HepG2 (cell line): Measurements from ENCODE around the gene TBC1D16. TPM values are rescaled to one million over a fixed set of nuclear protein-coding genes. Genes with fewer than 3 reads are reported as not detected.
A peak's percentile ranks its signal among the peaks of the same experiment; 100 is the strongest.

Experiments used
- FOSL2 ChIP-seq: sonication (generic); formaldehyde crosslinking; IDR thresholded peaks from 2 replicates; pipeline ENCODE4 v1.4.0; 2020; ENCODE audit warnings: missing genetic modification reagents
- KLF11 ChIP-seq: IDR thresholded peaks from 2 replicates; pipeline ENCODE4 v1.6.1; 2016; ENCODE audit warnings: missing compliant biosample characterization
- MIER2 ChIP-seq: IDR thresholded peaks from 2 replicates; pipeline ENCODE4 v1.6.1; 2016; ENCODE audit warnings: missing biosample characterization, missing genetic modification reagents
- NFIC ChIP-seq: IDR thresholded peaks from 2 replicates; pipeline ENCODE4 v1.6.1; 2012; ENCODE audit warnings: mild to moderate bottlenecking, low read length, inconsistent platforms
- RBM22 ChIP-seq: fragments of 200-400 bp; formaldehyde crosslinking; optimal IDR thresholded peaks from 2 replicates; pipeline ENCODE3; 2017; ENCODE audit warnings: mild to moderate bottlenecking, low read length, moderate library complexity
- RBM39 ChIP-seq: fragments of 200-400 bp; formaldehyde crosslinking; IDR thresholded peaks from one replicate; pipeline ENCODE4 v1.6.1; 2018; ENCODE audit warnings: antibody characterized with exemption, mild to moderate bottlenecking, low read depth, low read length; ENCODE audit not compliant: poor library complexity, severe bottlenecking
- REPIN1 ChIP-seq: sonication (generic); formaldehyde crosslinking; IDR thresholded peaks from 2 replicates; pipeline ENCODE4 v1.8.0; 2022; ENCODE audit warnings: missing genetic modification reagents, low read depth, mild to moderate bottlenecking, borderline replicate concordance
- SRY ChIP-seq: sonication (generic); formaldehyde crosslinking; IDR thresholded peaks from 2 replicates; pipeline ENCODE4 v1.8.0; 2022; ENCODE audit warnings: mild to moderate bottlenecking, missing genetic modification reagents
- YEATS2 ChIP-seq: sonication (generic); formaldehyde crosslinking; IDR thresholded peaks from 2 replicates; pipeline ENCODE4 v1.4.0; 2020; ENCODE audit warnings: missing genetic modification reagents, borderline replicate concordance
- ZFX ChIP-seq: sonication (generic); formaldehyde crosslinking; IDR thresholded peaks from 2 replicates; pipeline ENCODE4 v1.4.0; 2020; ENCODE audit warnings: mild to moderate bottlenecking, low read depth, missing genetic modification reagents, moderate library complexity
- ZNF225 ChIP-seq: sonication (generic); formaldehyde crosslinking; IDR thresholded peaks from 2 replicates; pipeline ENCODE4 v1.4.0; 2020; ENCODE audit warnings: mild to moderate bottlenecking, missing genetic modification reagents
- ZNF256 ChIP-seq: sonication (generic); formaldehyde crosslinking; conservative IDR thresholded peaks from 2 replicates; pipeline ENCODE4 v1.4.0; 2020; ENCODE audit warnings: missing genetic modification reagents
- ZNF296 ChIP-seq: sonication (generic); formaldehyde crosslinking; conservative IDR thresholded peaks from 2 replicates; pipeline ENCODE4 v1.5.0; 2020; ENCODE audit warnings: mild to moderate bottlenecking, missing genetic modification reagents
- ZNF496 ChIP-seq: sonication (generic); formaldehyde crosslinking; IDR thresholded peaks from 2 replicates; pipeline ENCODE4 v1.8.1; 2023; ENCODE audit warnings: mild to moderate bottlenecking, moderate library complexity, missing genetic modification reagents; ENCODE audit not compliant: insufficient replicate concordance
- ZNF580 ChIP-seq: IDR thresholded peaks from 2 replicates; pipeline ENCODE4 v1.6.1; 2016; ENCODE audit warnings: low read depth, borderline replicate concordance
- ZNF678 ChIP-seq: sonication (generic); formaldehyde crosslinking; IDR thresholded peaks from 2 replicates; pipeline ENCODE4 v1.4.0; 2020; ENCODE audit warnings: mild to moderate bottlenecking, missing genetic modification reagents
- polyA plus RNA-seq, 8 experiments: library from polyadenylated mRNA; depleted of rRNA in 3 of 8; stranded (reverse) in 7 of 8; unstranded in 1 of 8; fragments of >200 nt; fragmentation: Illumina TruSeq in 4 of 8; extraction: Trizol in 4 of 8; gene quantifications; 2 replicates each; pipeline versions ENCODE4 v1.2.1 to v1.2.3, GENCODE V29; 2011 to 2016; ENCODE audit warnings: low read depth in 4 of 8, missing spikeins in 1 of 8, mixed read lengths in 1 of 8; ENCODE audit not compliant: insufficient read depth in 1 of 8
- total RNA-seq, 5 experiments: library from RNA; depleted of rRNA; stranded (reverse); fragments of >200 nt; fragmentation: Illumina TruSeq; extraction: Trizol; gene quantifications; 2 replicates each; pipeline ENCODE4 v1.2.3, GENCODE V29; 2016; ENCODE audit warnings: low read depth in 1 of 5
- TF ChIP-seq, protein P1 (sequence below): sonication (generic); formaldehyde crosslinking; IDR thresholded peaks from 2 replicates; pipeline ENCODE4 v1.5.0; 2020; ENCODE audit warnings: mild to moderate bottlenecking, missing genetic modification reagents
- TF ChIP-seq, protein P2 (sequence below): sonication (generic); formaldehyde crosslinking; IDR thresholded peaks from 2 replicates; pipeline ENCODE4 v1.4.0; 2020; ENCODE audit warnings: mild to moderate bottlenecking, missing genetic modification reagents

The TBC1D16 gene
- total and polyA plus RNA-seq, 2 of the 13 experiments (the other 11 are each of a cell fraction or from before 2014, with no cell fraction given), result 14.9 to 24.9 TPM

- TF ChIP-seq FOSL2 (CRISPR knock-in tag) (no peak), RBM22 (no peak), ZNF296 (CRISPR knock-in tag) (0 out of 2 replicates have a peak, but pooled peaks have one; percentile 3), KLF11 (no peak), NFIC (no peak), ZNF678 (CRISPR knock-in tag) (0 out of 2 replicates have a peak, but pooled peaks have one; percentile 48), YEATS2 (CRISPR knock-in tag) (no peak), ZFX (peak; percentile 69), SRY (CRISPR knock-in tag) (no peak), REPIN1 (CRISPR knock-in tag) (0 out of 2 replicates have a peak, but pooled peaks have one; percentile 53), RBM39 (peak; percentile 35), ZNF225 (CRISPR knock-in tag) (no peak), ZNF496 (no peak), MIER2 (CRISPR knock-in tag) (no peak), ZNF580 (CRISPR knock-in tag) (no peak), ZNF256 (CRISPR knock-in tag) (no peak)
- TF ChIP-seq, protein P1, sequence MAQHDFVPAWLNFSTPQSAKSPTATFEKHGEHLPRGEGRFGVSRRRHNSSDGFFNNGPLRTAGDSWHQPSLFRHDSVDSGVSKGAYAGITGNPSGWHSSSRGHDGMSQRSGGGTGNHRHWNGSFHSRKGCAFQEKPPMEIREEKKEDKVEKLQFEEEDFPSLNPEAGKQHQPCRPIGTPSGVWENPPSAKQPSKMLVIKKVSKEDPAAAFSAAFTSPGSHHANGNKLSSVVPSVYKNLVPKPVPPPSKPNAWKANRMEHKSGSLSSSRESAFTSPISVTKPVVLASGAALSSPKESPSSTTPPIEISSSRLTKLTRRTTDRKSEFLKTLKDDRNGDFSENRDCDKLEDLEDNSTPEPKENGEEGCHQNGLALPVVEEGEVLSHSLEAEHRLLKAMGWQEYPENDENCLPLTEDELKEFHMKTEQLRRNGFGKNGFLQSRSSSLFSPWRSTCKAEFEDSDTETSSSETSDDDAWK, result no peak
- TF ChIP-seq, protein P2, sequence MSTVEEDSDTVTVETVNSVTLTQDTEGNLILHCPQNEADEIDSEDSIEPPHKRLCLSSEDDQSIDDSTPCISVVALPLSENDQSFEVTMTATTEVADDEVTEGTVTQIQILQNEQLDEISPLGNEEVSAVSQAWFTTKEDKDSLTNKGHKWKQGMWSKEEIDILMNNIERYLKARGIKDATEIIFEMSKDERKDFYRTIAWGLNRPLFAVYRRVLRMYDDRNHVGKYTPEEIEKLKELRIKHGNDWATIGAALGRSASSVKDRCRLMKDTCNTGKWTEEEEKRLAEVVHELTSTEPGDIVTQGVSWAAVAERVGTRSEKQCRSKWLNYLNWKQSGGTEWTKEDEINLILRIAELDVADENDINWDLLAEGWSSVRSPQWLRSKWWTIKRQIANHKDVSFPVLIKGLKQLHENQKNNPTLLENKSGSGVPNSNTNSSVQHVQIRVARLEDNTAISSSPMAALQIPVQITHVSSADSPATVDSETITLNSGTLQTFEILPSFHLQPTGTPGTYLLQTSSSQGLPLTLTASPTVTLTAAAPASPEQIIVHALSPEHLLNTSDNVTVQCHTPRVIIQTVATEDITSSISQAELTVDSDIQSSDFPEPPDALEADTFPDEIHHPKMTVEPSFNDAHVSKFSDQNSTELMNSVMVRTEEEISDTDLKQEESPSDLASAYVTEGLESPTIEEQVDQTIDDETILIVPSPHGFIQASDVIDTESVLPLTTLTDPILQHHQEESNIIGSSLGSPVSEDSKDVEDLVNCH, result no peak
- TF ChIP-seq, all 625 proteins: peak for 23
Measured at GRCh38 chr17:79989106-79989835, 46.4 kb downstream of the TBC1D16 start (continued).
